Neuron (in vitro differentiated cells): ENCODE data around the gene RBM6.
"Not testable (repeated sequence)": the region's sequence is repeated elsewhere in the genome, so short reads cannot be mapped to it uniquely, and the experiment has no call there.

ENCODE experiments used
- H2AFZ ChIP-seq: one replicate; pipeline ENCODE4 v1.6.1; 2013; ENCODE audit warnings: low read depth, mild to moderate bottlenecking, inconsistent platforms, low read length, moderate library complexity
- H3K27me3 ChIP-seq: one replicate; pipeline ENCODE4 v1.6.1; 2013; ENCODE audit warnings: low read length; ENCODE audit not compliant: insufficient read depth
- H3K36me3 ChIP-seq: one replicate; pipeline ENCODE4 v1.6.1; 2013; ENCODE audit warnings: low read length; ENCODE audit not compliant: insufficient read depth
- H3K4me1 ChIP-seq: one replicate; pipeline ENCODE4 v1.6.1; 2013; ENCODE audit warnings: low read length; ENCODE audit not compliant: insufficient read depth
- H3K4me3 ChIP-seq: 2 replicates; pipeline ENCODE4 v1.5.1; 2013; ENCODE audit warnings: mild to moderate bottlenecking, low read length, moderate library complexity
- H3K9me3 ChIP-seq: one replicate; pipeline ENCODE4 v1.6.1; 2013; ENCODE audit warnings: low read length

RBM6 gene

GRCh38 chr3:50031201-50031600 lies 91.3 kb downstream of the RBM6 start:
- H2AFZ ChIP-seq, H3K27me3 ChIP-seq, H3K9me3 ChIP-seq, H3K36me3 ChIP-seq, H3K4me3 ChIP-seq, H3K4me1 ChIP-seq: not testable (repeated sequence)

GRCh38 chr3:50044976-50045375 lies 105.0 kb downstream of the RBM6 start:
- no peaks in the 10 kb centered on the region for H3K27me3 ChIP-seq
- H3K4me1 ChIP-seq = no peaks in the 10 kb centered on the region
- H3K4me3 ChIP-seq = no peak overlapping the region
- H3K36me3 ChIP-seq = peaks cover 20% of the 10 kb centered on the region
- H2AFZ ChIP-seq = no peak overlapping the region
- H3K9me3 ChIP-seq = no peaks in the 10 kb centered on the region

GRCh38 chr3:50047426-50047825 lies 107.5 kb downstream of the RBM6 start:
- Histone ChIP-seq H3K4me1 (no peaks in the 10 kb centered on the region), H2AFZ (no peak overlapping the region), H3K4me3 (no peak overlapping the region), H3K9me3 (no peaks in the 10 kb centered on the region), H3K36me3 (peaks cover 39% of the 10 kb centered on the region), H3K27me3 (no peaks in the 10 kb centered on the region)

GRCh38 chr3:50050361-50050760 lies 110.4 kb downstream of the RBM6 start:
- no peaks in the 10 kb centered on the region for H3K27me3 ChIP-seq
- peaks cover 64% of the 10 kb centered on the region for H3K36me3 ChIP-seq
- H3K4me3 ChIP-seq = no peak overlapping the region
- no peaks in the 10 kb centered on the region for H3K9me3 ChIP-seq
- no peak overlapping the region for H2AFZ ChIP-seq
- H3K4me1 ChIP-seq = no peaks in the 10 kb centered on the region

- Histone ChIP-seq H3K27me3 (no peaks in the 10 kb centered on the region), H3K9me3 (no peaks in the 10 kb centered on the region), H3K36me3 (peaks cover 76% of the 10 kb centered on the region), H3K4me1 (no peaks in the 10 kb centered on the region), H2AFZ (no peak overlapping the region), H3K4me3 (no peak overlapping the region)
Observed at GRCh38 chr3:50057756-50058155, 117.8 kb downstream of the RBM6 start.

- no peaks in the 10 kb centered on the region for H3K9me3 ChIP-seq
- no peaks in the 10 kb centered on the region for H3K4me1 ChIP-seq
- H3K4me3 ChIP-seq = no peak overlapping the region
- no peak overlapping the region for H2AFZ ChIP-seq
- H3K27me3 ChIP-seq = no peaks in the 10 kb centered on the region
- peaks cover 89% of the 10 kb centered on the region for H3K36me3 ChIP-seq
Observed at GRCh38 chr3:50068134-50068533, 128.2 kb downstream of the RBM6 start.

- H3K27me3 ChIP-seq = no peaks in the 10 kb centered on the region
- no peak overlapping the region for H2AFZ ChIP-seq
- no peaks in the 10 kb centered on the region for H3K9me3 ChIP-seq
- peaks cover 31% of the 10 kb centered on the region for H3K36me3 ChIP-seq
- H3K4me3 ChIP-seq = no peak overlapping the region
- H3K4me1 ChIP-seq = peaks cover 4% of the 10 kb centered on the region
Observed at GRCh38 chr3:50078091-50078490, 138.1 kb downstream of the RBM6 start.

- peaks cover 25% of the 10 kb centered on the region for H3K36me3 ChIP-seq
- no peaks in the 10 kb centered on the region for H3K9me3 ChIP-seq
Observed at GRCh38 chr3:50078622-50079021, 138.7 kb downstream of the RBM6 start.

GRCh38 chr3:50084951-50085350 lies 145.0 kb downstream of the RBM6 start:
- H3K36me3 ChIP-seq, H3K27me3 ChIP-seq, H3K4me1 ChIP-seq, H2AFZ ChIP-seq, H3K4me3 ChIP-seq, H3K9me3 ChIP-seq: not testable (repeated sequence)

More at GRCh38 chr3:50078622-50079021, 138.7 kb downstream of the RBM6 start:
- Histone ChIP-seq H3K27me3 (no peaks in the 10 kb centered on the region), H2AFZ (no peak overlapping the region), H3K4me1 (peaks cover 8% of the 10 kb centered on the region), H3K4me3 (no peak overlapping the region)

GRCh38 chr3:50088725-50089608 lies 149.0 kb downstream of the RBM6 start, which contains the start of gene RBM5:
Gene RBM5 (plus strand): TSS chr3:50088919. CDS start chr3:50090435, 1,516 bp downstream.
- no peaks in the 10 kb centered on the region for H3K9me3 ChIP-seq
- H3K27me3 ChIP-seq = no peaks in the 10 kb centered on the region
- H3K4me3 ChIP-seq = peak within 1 kb of the TSS; percentile 76
- peaks cover 16% of the 10 kb centered on the region for H3K4me1 ChIP-seq
- H2AFZ ChIP-seq = peak within 1 kb of the TSS; percentile 41
- peaks cover 37% of the 10 kb centered on the region for H3K36me3 ChIP-seq

- peak overlapping the region; percentile 76 for H3K4me3 ChIP-seq
- peaks cover 42% of the 10 kb centered on the region for H3K36me3 ChIP-seq
- H2AFZ ChIP-seq = no peak overlapping the region
- no peaks in the 10 kb centered on the region for H3K27me3 ChIP-seq
- peaks cover 16% of the 10 kb centered on the region for H3K4me1 ChIP-seq
- no peaks in the 10 kb centered on the region for H3K9me3 ChIP-seq
Observed at GRCh38 chr3:50089609-50089945, 149.6 kb downstream of the RBM6 start.

GRCh38 chr3:50090984-50091383 lies 151.0 kb downstream of the RBM6 start:
- H3K36me3 ChIP-seq = peaks cover 56% of the 10 kb centered on the region
- H2AFZ ChIP-seq = no peak overlapping the region
- H3K9me3 ChIP-seq = no peaks in the 10 kb centered on the region
- no peaks in the 10 kb centered on the region for H3K27me3 ChIP-seq
- H3K4me3 ChIP-seq = peak overlapping the region; percentile 76
- H3K4me1 ChIP-seq = peaks cover 16% of the 10 kb centered on the region

- Histone ChIP-seq H3K36me3 (peaks cover 86% of the 10 kb centered on the region), H3K9me3 (no peaks in the 10 kb centered on the region), H3K4me3 (no peak overlapping the region), H2AFZ (no peak overlapping the region), H3K27me3 (no peaks in the 10 kb centered on the region), H3K4me1 (peaks cover 10% of the 10 kb centered on the region)
Observed at GRCh38 chr3:50095352-50095998, 155.5 kb downstream of the RBM6 start.
